ENCODE data around the gene RBM26.

- TF ChIP-seq, protein P1, sequence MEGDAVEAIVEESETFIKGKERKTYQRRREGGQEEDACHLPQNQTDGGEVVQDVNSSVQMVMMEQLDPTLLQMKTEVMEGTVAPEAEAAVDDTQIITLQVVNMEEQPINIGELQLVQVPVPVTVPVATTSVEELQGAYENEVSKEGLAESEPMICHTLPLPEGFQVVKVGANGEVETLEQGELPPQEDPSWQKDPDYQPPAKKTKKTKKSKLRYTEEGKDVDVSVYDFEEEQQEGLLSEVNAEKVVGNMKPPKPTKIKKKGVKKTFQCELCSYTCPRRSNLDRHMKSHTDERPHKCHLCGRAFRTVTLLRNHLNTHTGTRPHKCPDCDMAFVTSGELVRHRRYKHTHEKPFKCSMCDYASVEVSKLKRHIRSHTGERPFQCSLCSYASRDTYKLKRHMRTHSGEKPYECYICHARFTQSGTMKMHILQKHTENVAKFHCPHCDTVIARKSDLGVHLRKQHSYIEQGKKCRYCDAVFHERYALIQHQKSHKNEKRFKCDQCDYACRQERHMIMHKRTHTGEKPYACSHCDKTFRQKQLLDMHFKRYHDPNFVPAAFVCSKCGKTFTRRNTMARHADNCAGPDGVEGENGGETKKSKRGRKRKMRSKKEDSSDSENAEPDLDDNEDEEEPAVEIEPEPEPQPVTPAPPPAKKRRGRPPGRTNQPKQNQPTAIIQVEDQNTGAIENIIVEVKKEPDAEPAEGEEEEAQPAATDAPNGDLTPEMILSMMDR (conservative IDR thresholded peaks at IDR 0.05; ENCODE audit: low read depth, low read length) = no peak
- TF ChIP-seq MAZ (IDR thresholded peaks at IDR 0.05; ENCODE audit: borderline replicate concordance, low read depth, low read length) = no peak
- TF ChIP-seq POLR2A (IDR thresholded peaks at IDR 0.05; ENCODE audit: low read depth, low read length) = no peak
- TF ChIP-seq FOS (IDR thresholded peaks at IDR 0.05; ENCODE audit: low read depth, low read length) = no peak
- no peak for TF ChIP-seq RAD21 (IDR thresholded peaks at IDR 0.05; ENCODE audit: low read length)
- TF ChIP-seq, protein P2, sequence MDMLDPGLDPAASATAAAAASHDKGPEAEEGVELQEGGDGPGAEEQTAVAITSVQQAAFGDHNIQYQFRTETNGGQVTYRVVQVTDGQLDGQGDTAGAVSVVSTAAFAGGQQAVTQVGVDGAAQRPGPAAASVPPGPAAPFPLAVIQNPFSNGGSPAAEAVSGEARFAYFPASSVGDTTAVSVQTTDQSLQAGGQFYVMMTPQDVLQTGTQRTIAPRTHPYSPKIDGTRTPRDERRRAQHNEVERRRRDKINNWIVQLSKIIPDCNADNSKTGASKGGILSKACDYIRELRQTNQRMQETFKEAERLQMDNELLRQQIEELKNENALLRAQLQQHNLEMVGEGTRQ (IDR thresholded peaks at IDR 0.05; ENCODE audit: low read depth, low read length) = no peak
- TF ChIP-seq RFX5 (IDR thresholded peaks at IDR 0.05; ENCODE audit: low read depth, low read length) = no peak
- TF ChIP-seq SMC3 (IDR thresholded peaks at IDR 0.05; ENCODE audit: low read depth, low read length) = no peak
- TF ChIP-seq BHLHE40 (IDR thresholded peaks at IDR 0.05; ENCODE audit: low read depth, low read length) = no peak
- TF ChIP-seq CEBPB (IDR thresholded peaks at IDR 0.05; ENCODE audit: low read depth, low read length) = no peak
- TF ChIP-seq MAFK (IDR thresholded peaks at IDR 0.05; ENCODE audit: low read depth, low read length) = no peak
- TF ChIP-seq, protein P3, sequence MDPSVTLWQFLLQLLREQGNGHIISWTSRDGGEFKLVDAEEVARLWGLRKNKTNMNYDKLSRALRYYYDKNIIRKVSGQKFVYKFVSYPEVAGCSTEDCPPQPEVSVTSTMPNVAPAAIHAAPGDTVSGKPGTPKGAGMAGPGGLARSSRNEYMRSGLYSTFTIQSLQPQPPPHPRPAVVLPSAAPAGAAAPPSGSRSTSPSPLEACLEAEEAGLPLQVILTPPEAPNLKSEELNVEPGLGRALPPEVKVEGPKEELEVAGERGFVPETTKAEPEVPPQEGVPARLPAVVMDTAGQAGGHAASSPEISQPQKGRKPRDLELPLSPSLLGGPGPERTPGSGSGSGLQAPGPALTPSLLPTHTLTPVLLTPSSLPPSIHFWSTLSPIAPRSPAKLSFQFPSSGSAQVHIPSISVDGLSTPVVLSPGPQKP (IDR thresholded peaks at IDR 0.05; ENCODE audit: borderline replicate concordance, low read depth, low read length) = no peak
- TF ChIP-seq RCOR1 (IDR thresholded peaks at IDR 0.05; ENCODE audit: insufficient replicate concordance, low read length) = no peak
- no peak for TF ChIP-seq NFE2L2 (IDR thresholded peaks at IDR 0.05; ENCODE audit: low read depth, low read length)
These were observed 98.2 kb downstream of the RBM26 start for GRCh38 chr13:79307866-79308298.

Data from IMR-90 (cell line).